Measurements from ENCODE around the gene RANBP10.

- no peak for TF ChIP-seq POLR2AphosphoS5 (IDR thresholded peaks at IDR 0.05; ENCODE audit: low read depth)
- TF ChIP-seq, protein P1, sequence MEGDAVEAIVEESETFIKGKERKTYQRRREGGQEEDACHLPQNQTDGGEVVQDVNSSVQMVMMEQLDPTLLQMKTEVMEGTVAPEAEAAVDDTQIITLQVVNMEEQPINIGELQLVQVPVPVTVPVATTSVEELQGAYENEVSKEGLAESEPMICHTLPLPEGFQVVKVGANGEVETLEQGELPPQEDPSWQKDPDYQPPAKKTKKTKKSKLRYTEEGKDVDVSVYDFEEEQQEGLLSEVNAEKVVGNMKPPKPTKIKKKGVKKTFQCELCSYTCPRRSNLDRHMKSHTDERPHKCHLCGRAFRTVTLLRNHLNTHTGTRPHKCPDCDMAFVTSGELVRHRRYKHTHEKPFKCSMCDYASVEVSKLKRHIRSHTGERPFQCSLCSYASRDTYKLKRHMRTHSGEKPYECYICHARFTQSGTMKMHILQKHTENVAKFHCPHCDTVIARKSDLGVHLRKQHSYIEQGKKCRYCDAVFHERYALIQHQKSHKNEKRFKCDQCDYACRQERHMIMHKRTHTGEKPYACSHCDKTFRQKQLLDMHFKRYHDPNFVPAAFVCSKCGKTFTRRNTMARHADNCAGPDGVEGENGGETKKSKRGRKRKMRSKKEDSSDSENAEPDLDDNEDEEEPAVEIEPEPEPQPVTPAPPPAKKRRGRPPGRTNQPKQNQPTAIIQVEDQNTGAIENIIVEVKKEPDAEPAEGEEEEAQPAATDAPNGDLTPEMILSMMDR (IDR thresholded peaks at IDR 0.05; ENCODE audit: insufficient read depth, low read length) = no peak
- TF ChIP-seq SPI1 (IDR thresholded peaks at IDR 0.05; ENCODE audit: borderline replicate concordance, low read depth) = no peak
- no peak for TF ChIP-seq GABPA (IDR thresholded peaks at IDR 0.05; ENCODE audit: low read depth)
- TF ChIP-seq, protein P2, sequence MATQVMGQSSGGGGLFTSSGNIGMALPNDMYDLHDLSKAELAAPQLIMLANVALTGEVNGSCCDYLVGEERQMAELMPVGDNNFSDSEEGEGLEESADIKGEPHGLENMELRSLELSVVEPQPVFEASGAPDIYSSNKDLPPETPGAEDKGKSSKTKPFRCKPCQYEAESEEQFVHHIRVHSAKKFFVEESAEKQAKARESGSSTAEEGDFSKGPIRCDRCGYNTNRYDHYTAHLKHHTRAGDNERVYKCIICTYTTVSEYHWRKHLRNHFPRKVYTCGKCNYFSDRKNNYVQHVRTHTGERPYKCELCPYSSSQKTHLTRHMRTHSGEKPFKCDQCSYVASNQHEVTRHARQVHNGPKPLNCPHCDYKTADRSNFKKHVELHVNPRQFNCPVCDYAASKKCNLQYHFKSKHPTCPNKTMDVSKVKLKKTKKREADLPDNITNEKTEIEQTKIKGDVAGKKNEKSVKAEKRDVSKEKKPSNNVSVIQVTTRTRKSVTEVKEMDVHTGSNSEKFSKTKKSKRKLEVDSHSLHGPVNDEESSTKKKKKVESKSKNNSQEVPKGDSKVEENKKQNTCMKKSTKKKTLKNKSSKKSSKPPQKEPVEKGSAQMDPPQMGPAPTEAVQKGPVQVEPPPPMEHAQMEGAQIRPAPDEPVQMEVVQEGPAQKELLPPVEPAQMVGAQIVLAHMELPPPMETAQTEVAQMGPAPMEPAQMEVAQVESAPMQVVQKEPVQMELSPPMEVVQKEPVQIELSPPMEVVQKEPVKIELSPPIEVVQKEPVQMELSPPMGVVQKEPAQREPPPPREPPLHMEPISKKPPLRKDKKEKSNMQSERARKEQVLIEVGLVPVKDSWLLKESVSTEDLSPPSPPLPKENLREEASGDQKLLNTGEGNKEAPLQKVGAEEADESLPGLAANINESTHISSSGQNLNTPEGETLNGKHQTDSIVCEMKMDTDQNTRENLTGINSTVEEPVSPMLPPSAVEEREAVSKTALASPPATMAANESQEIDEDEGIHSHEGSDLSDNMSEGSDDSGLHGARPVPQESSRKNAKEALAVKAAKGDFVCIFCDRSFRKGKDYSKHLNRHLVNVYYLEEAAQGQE (IDR thresholded peaks at IDR 0.05; ENCODE audit: insufficient replicate concordance, low read depth) = no peak
Observed at GRCh38 chr16:67720236-67720635, 86.1 kb downstream of the RANBP10 start.

All from HL-60 (cell line).